DMS 273 (cell line): ENCODE data around the gene MATN4.

ENCODE experiments used
- DNase-seq: peaks from one replicate; lab custom pipeline; 2025; ENCODE audit not compliant: unreplicated experiment; lab: John Stamatoyannopoulos, UW

Gene MATN4

GRCh38 chr20:45293041-45294002 lies 14.8 kb downstream of the MATN4 start:
- DNase-seq, result peak; percentile 93

GRCh38 chr20:45292343-45292742 lies 15.8 kb downstream of the MATN4 start:
- DNase-seq, result no peak

GRCh38 chr20:45291526-45291925 lies 16.6 kb downstream of the MATN4 start:
- DNase-seq, result no peak

- DNase-seq, result peak; percentile 94
These were observed 17.3 kb downstream of the MATN4 start for GRCh38 chr20:45290677-45291355.

GRCh38 chr20:45289942-45290676 lies 18.0 kb downstream of the MATN4 start:
- DNase-seq, result no peak

GRCh38 chr20:45288860-45289259 lies 19.2 kb downstream of the MATN4 start:
- no peak for DNase-seq

GRCh38 chr20:45288376-45288775 lies 19.7 kb downstream of the MATN4 start:
- no peak for DNase-seq

GRCh38 chr20:45283551-45284057 lies 24.5 kb downstream of the MATN4 start:
- no peak for DNase-seq

- no peak for DNase-seq
These were observed 25.2 kb downstream of the MATN4 start for GRCh38 chr20:45282700-45283550.

- no peak for DNase-seq
These were observed 28.1 kb downstream of the MATN4 start for GRCh38 chr20:45279992-45280391.

- no peak for DNase-seq
These were observed 32.8 kb downstream of the MATN4 start for GRCh38 chr20:45275338-45275737.

GRCh38 chr20:45269754-45270270 lies 38.3 kb downstream of the MATN4 start:
- no peak for DNase-seq

GRCh38 chr20:45269056-45269455 lies 39.0 kb downstream of the MATN4 start:
- no peak for DNase-seq

GRCh38 chr20:45268531-45268930 lies 39.6 kb downstream of the MATN4 start:
- no peak for DNase-seq

GRCh38 chr20:45266977-45267376 lies 41.1 kb downstream of the MATN4 start:
- DNase-seq, result no peak

GRCh38 chr20:45263556-45264266 lies 44.4 kb downstream of the MATN4 start:
- DNase-seq, result no peak

- DNase-seq, result no peak
These were observed 49.4 kb downstream of the MATN4 start for GRCh38 chr20:45258664-45259063.

GRCh38 chr20:45258259-45258658 lies 49.8 kb downstream of the MATN4 start:
- no peak for DNase-seq

GRCh38 chr20:45257711-45258110 lies 50.4 kb downstream of the MATN4 start:
- DNase-seq, result no peak
